Measurements from ENCODE around the gene TAF11L11. TPM values are rescaled to one million over a fixed set of nuclear protein-coding genes. Genes with fewer than 3 reads are reported as not detected.
"Not testable (repeated sequence)": the region's sequence is repeated elsewhere in the genome, so short reads cannot be mapped to it uniquely, and the experiment has no call there.

TAF11L11 gene
- total and polyA plus RNA-seq, 10 donors: not detected

DNA sequence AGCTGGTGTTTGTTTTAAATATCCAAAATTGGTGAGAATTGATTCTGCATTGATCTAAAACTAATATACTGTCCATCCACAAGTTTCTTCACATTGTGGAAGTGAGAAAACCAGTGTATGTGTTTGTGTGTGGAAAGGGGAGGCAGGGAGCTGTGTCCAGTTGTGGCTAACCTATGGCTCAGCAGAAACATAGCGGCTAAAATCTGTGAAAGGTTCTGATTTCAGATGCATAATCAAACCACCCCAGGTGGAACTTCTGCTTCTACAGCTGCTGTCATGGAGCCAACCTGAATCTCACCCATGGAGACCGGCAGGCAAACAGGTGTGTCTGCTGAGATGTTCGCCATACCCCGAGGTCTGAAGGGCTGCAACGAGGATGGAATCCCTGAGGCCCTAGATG lies 30.2 kb downstream of the TAF11L11 start, which contains the start of gene TAF11L14:
Gene TAF11L14, plus strand, starts transcription at position 301 of the 400 bp plus-strand sequence.
- no peaks in the 10 kb centered on the region for H3K4me1 ChIP-seq
- H3K27ac ChIP-seq: no peak within 1 kb of the TSS
- no peak within 1 kb of the TSS for H3K4me3 ChIP-seq
- H3K27me3 ChIP-seq (replicated peaks in 1 of 7): no peaks in the 10 kb centered on the region
- no peak for DNase-seq
- intact Hi-C loops (cut with DNase I; ENCODE audit: low total_unique reads): no loop called here
- H3K36me3 ChIP-seq: no peaks in the 10 kb centered on the region
- 83 to 94% (median 92%) methylated on average over 4 to 5 of the region's 5 CpGs for WGBS, 5 donors
- TF ChIP-seq POLR2A (IDR thresholded peaks at IDR 0.05) (no peak), POLR2AphosphoS5 (IDR thresholded peaks at IDR 0.05) (no peak)
- TF ChIP-seq, protein P1, sequence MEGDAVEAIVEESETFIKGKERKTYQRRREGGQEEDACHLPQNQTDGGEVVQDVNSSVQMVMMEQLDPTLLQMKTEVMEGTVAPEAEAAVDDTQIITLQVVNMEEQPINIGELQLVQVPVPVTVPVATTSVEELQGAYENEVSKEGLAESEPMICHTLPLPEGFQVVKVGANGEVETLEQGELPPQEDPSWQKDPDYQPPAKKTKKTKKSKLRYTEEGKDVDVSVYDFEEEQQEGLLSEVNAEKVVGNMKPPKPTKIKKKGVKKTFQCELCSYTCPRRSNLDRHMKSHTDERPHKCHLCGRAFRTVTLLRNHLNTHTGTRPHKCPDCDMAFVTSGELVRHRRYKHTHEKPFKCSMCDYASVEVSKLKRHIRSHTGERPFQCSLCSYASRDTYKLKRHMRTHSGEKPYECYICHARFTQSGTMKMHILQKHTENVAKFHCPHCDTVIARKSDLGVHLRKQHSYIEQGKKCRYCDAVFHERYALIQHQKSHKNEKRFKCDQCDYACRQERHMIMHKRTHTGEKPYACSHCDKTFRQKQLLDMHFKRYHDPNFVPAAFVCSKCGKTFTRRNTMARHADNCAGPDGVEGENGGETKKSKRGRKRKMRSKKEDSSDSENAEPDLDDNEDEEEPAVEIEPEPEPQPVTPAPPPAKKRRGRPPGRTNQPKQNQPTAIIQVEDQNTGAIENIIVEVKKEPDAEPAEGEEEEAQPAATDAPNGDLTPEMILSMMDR (IDR thresholded peaks at IDR 0.05 in 8 of 11, conservative IDR thresholded peaks at IDR 0.05 in 3 of 11): no peak
- no peaks in the 10 kb centered on the region for H3K9me3 ChIP-seq

DNA sequence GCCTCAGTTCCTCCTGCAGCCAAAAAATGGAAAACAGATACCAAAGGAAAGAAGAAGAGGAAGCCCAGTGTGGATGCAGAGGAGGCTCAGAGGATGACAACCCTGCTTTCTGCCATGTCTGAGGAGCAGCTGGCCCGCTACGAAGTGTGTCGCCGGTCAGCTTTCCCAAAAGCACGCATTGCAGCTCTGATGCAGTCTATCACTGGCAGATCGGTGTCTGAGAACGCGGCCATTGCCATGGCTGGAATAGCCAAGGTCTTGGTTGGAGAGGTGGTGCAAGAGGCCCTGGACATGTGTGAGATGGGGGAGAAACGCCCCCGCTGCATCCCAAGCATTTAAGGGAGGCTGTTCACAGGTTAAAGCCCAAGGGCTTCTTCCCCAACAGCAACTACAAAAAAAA lies 45.2 kb downstream of the TAF11L11 start:
- intact Hi-C loops (cut with DNase I; ENCODE audit: low total_unique reads); DNase-seq: not testable (repeated sequence)
- 89 to 94% (median 93%) methylated on average over 5 to 10 of the region's 10 CpGs for WGBS, 5 donors

DNA sequence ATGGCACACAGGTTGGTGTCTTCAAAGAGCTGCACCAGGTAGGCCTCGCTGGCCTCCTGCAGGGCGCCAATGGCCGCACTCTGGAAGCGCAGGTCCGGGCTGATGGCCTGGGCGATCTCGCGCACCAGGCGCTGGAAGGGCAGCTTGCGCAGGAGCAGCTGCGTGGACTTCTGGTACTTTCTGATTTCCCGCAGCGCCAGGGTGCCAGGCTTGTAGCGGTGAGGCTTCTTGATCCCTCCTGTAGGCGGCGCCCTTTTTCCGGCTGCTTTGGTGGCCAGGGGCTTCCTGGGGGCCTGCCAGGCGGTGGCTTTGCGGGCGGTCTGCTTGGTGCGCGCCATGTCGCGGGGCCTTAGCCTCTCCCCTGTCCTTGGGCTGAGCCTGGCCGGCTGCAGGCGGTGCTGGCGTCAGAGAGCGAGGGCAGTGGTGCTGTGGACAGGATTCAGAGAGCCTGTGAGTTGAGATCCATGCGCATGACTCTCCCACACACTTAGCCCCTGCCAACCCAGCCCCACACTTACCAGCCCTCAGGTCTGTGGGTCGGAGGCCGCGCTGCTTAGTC lies 51.3 kb downstream of the TAF11L11 start:
- H3K27me3 ChIP-seq (replicated peaks in 1 of 7); H3K4me3 ChIP-seq; H3K27ac ChIP-seq; H3K36me3 ChIP-seq; H3K4me1 ChIP-seq; intact Hi-C loops (cut with DNase I; ENCODE audit: low total_unique reads); DNase-seq: not testable (repeated sequence)
- peaks cover 0 to 22% (median under 1%) of the 10 kb centered on the region in 8 donors for H3K9me3 ChIP-seq
- 95 to 98% (median 96%) methylated on average over 21 to 32 of the region's 32 CpGs; no CpG with 5 or more reads in 1 of the 5 donors for WGBS, 5 donors

More for the DNA sequence above, 45.2 kb downstream of the TAF11L11 start:
- H3K27ac ChIP-seq; H3K4me3 ChIP-seq; H3K36me3 ChIP-seq; H3K27me3 ChIP-seq (replicated peaks in 1 of 7); H3K4me1 ChIP-seq; H3K9me3 ChIP-seq: not testable (repeated sequence)

Small RNA genes within 50 kb of the gene (small RNA-seq; reads per million reads assigned to genes)
- 0 reads per million in 4 donors for gene AC233724.1
- 0 reads per million in 4 donors for gene AC233724.2
- gene AC233724.3: 0 reads per million in 4 donors
- gene AC233724.4: 0 reads per million in 4 donors
- gene AC233724.6: 0 reads per million in 4 donors
- gene AC233724.7: 0 reads per million in 4 donors

Other genes starting within 250 kb of the TAF11L11 start
- gene TAF11L2, start 106.0 kb upstream of the TAF11L11 start, total RNA-seq: not detected
- gene TAF11L2, start 106.0 kb upstream of the TAF11L11 start, polyA plus RNA-seq: not detected
- not detected for gene TAF11L3, start 85.8 kb upstream of the TAF11L11 start, total RNA-seq
- not detected for gene TAF11L3, start 85.8 kb upstream of the TAF11L11 start, polyA plus RNA-seq
- gene TAF11L4, start 82.4 kb upstream of the TAF11L11 start, total RNA-seq: not detected
- not detected for gene TAF11L4, start 82.4 kb upstream of the TAF11L11 start, polyA plus RNA-seq
- gene TAF11L5, start 78.9 kb upstream of the TAF11L11 start, total RNA-seq: not detected
- gene TAF11L5, start 78.9 kb upstream of the TAF11L11 start, polyA plus RNA-seq: not detected
- gene TAF11L6, start 75.5 kb upstream of the TAF11L11 start, total RNA-seq: not detected
- gene TAF11L6, start 75.5 kb upstream of the TAF11L11 start, polyA plus RNA-seq: not detected
- not detected for gene TAF11L7, start 18.4 kb upstream of the TAF11L11 start, total RNA-seq
- gene TAF11L7, start 18.4 kb upstream of the TAF11L11 start, polyA plus RNA-seq: not detected
- not detected for gene TAF11L8, start 13.2 kb upstream of the TAF11L11 start, total RNA-seq
- gene TAF11L8, start 13.2 kb upstream of the TAF11L11 start, polyA plus RNA-seq: not detected
- not detected for gene TAF11L9, start 9.8 kb upstream of the TAF11L11 start, total RNA-seq
- gene TAF11L9, start 9.8 kb upstream of the TAF11L11 start, polyA plus RNA-seq: not detected
- gene TAF11L10, start 6.4 kb upstream of the TAF11L11 start, total RNA-seq: not detected
- not detected for gene TAF11L10, start 6.4 kb upstream of the TAF11L11 start, polyA plus RNA-seq
- gene TAF11L12, start 6.2 kb downstream of the TAF11L11 start, total RNA-seq: not detected
- gene TAF11L12, start 6.2 kb downstream of the TAF11L11 start, polyA plus RNA-seq: not detected
- not detected for gene TAF11L13, start 27.9 kb downstream of the TAF11L11 start, total RNA-seq
- not detected for gene TAF11L13, start 27.9 kb downstream of the TAF11L11 start, polyA plus RNA-seq
- not detected for gene TAF11L14, start 30.3 kb downstream of the TAF11L11 start, total RNA-seq
- gene TAF11L14, start 30.3 kb downstream of the TAF11L11 start, polyA plus RNA-seq: not detected

Data from spleen (tissue), 11 donors.